Measurements from ENCODE around the gene GIT1. TPM values are rescaled to one million over a fixed set of nuclear protein-coding genes. Genes with fewer than 3 reads are reported as not detected.

Gene GIT1
- total RNA-seq, 1 experiment from 2014 or later: 120 TPM

DNA sequence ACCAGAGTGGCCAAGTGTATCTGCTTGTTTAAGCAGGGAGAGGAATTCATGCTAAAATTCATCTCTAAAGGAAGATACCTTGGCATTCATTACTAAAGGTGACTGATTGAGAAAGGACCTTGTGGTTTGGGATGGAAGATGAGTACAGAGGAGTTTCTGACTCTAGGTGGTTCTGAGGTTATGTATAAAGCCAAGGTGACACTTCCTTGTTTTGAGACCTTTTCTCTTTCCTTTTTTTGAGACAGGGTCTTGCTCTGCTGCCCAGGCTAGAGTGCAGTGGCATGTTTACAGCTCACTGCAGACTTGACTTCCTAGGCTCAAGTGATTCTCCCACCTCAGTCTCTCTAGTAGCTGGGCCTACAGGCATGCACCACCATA, 31.7 kb downstream of the GIT1 start:
- no peak for DNase-seq (ENCODE audit: low spot score)
- Histone ChIP-seq H3K4me3 (ENCODE audit: low read depth, low read length, poor library complexity, severe bottlenecking) (no peak overlapping the region), H3K27ac (ENCODE audit: low read depth, low read length, poor library complexity, severe bottlenecking) (no peak overlapping the region), H3K9me3 (ENCODE audit: low read depth, low read length, poor library complexity, severe bottlenecking) (no peaks in the 10 kb centered on the region), H3K4me1 (ENCODE audit: insufficient read depth, low read length, poor library complexity, severe bottlenecking) (no peaks in the 10 kb centered on the region), H3K27me3 (replicated peaks; ENCODE audit: insufficient read depth, low read depth, low read length, poor library complexity) (no peaks in the 10 kb centered on the region), H3K36me3 (ENCODE audit: insufficient read depth, low read length, poor library complexity, severe bottlenecking) (no peaks in the 10 kb centered on the region)
- intact Hi-C loops (cut with micrococcal nuclease; ENCODE audit: unreplicated experiment): no loop called here
- CTCF ChIA-PET: no interaction called here
- POLR2A ChIA-PET (ENCODE audit: low non-redundant PET): no interaction called here
- TF ChIP-seq, protein P1, sequence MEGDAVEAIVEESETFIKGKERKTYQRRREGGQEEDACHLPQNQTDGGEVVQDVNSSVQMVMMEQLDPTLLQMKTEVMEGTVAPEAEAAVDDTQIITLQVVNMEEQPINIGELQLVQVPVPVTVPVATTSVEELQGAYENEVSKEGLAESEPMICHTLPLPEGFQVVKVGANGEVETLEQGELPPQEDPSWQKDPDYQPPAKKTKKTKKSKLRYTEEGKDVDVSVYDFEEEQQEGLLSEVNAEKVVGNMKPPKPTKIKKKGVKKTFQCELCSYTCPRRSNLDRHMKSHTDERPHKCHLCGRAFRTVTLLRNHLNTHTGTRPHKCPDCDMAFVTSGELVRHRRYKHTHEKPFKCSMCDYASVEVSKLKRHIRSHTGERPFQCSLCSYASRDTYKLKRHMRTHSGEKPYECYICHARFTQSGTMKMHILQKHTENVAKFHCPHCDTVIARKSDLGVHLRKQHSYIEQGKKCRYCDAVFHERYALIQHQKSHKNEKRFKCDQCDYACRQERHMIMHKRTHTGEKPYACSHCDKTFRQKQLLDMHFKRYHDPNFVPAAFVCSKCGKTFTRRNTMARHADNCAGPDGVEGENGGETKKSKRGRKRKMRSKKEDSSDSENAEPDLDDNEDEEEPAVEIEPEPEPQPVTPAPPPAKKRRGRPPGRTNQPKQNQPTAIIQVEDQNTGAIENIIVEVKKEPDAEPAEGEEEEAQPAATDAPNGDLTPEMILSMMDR (conservative IDR thresholded peaks at IDR 0.05; ENCODE audit: low read depth, low read length): no peak
- TF ChIP-seq EZH2 (IDR thresholded peaks at IDR 0.05; ENCODE audit: borderline replicate concordance, low read depth, low read length, poor library complexity, severe bottlenecking): no peak
- BruUV-seq (replicated peaks): no TSS peak

GRCh38 chr17:29557085-29557738, 32.2 kb downstream of the GIT1 start:
- ChIA-PET CTCF (no interaction called here), POLR2A (ENCODE audit: low non-redundant PET) (no interaction called here)
- Histone ChIP-seq H3K4me3 (ENCODE audit: low read depth, low read length, poor library complexity, severe bottlenecking) (no peak overlapping the region), H3K27ac (ENCODE audit: low read depth, low read length, poor library complexity, severe bottlenecking) (no peak overlapping the region), H3K4me1 (ENCODE audit: insufficient read depth, low read length, poor library complexity, severe bottlenecking) (no peaks in the 10 kb centered on the region), H3K9me3 (ENCODE audit: low read depth, low read length, poor library complexity, severe bottlenecking) (no peaks in the 10 kb centered on the region), H3K36me3 (ENCODE audit: insufficient read depth, low read length, poor library complexity, severe bottlenecking) (no peaks in the 10 kb centered on the region), H3K27me3 (replicated peaks; ENCODE audit: insufficient read depth, low read depth, low read length, poor library complexity) (no peaks in the 10 kb centered on the region)
- BruUV-seq (replicated peaks): no TSS peak
- DNase-seq (ENCODE audit: low spot score): no peak
- intact Hi-C loops (cut with micrococcal nuclease; ENCODE audit: unreplicated experiment): no loop called here
- TF ChIP-seq, protein P1 (conservative IDR thresholded peaks at IDR 0.05; ENCODE audit: low read depth, low read length): no peak
- no peak for TF ChIP-seq EZH2 (IDR thresholded peaks at IDR 0.05; ENCODE audit: borderline replicate concordance, low read depth, low read length, poor library complexity, severe bottlenecking)

DNA sequence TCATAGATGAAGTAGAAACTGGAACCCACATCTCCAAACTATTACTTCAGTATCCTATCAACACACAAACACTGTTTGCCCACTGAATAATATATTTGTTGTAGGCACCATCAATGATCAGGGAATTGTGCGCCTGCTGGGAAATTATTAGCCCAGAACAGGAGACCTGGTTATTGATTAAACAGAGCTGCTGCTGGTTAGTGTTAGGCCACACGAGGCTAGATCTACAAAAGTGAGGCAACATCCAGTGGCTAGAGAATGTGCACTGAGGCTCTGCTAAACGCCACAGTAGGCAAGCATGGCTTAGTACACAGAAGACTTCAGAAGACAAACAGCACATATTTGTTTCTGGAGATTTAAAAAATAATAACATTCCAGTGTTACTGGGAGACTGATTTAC, 33.6 kb downstream of the GIT1 start:
- H3K4me1 ChIP-seq (ENCODE audit: insufficient read depth, low read length, poor library complexity, severe bottlenecking): no peaks in the 10 kb centered on the region
- H3K27me3 ChIP-seq (replicated peaks; ENCODE audit: insufficient read depth, low read depth, low read length, poor library complexity): no peaks in the 10 kb centered on the region
- no peaks in the 10 kb centered on the region for H3K9me3 ChIP-seq (ENCODE audit: low read depth, low read length, poor library complexity, severe bottlenecking)
- no peak overlapping the region for H3K27ac ChIP-seq (ENCODE audit: low read depth, low read length, poor library complexity, severe bottlenecking)
- no TSS peak for BruUV-seq (replicated peaks)
- H3K4me3 ChIP-seq (ENCODE audit: low read depth, low read length, poor library complexity, severe bottlenecking): no peak overlapping the region
- intact Hi-C loops (cut with micrococcal nuclease; ENCODE audit: unreplicated experiment): no loop called here
- ChIA-PET CTCF (no interaction called here), POLR2A (ENCODE audit: low non-redundant PET) (no interaction called here)
- no peak for DNase-seq (ENCODE audit: low spot score)
- H3K36me3 ChIP-seq (ENCODE audit: insufficient read depth, low read length, poor library complexity, severe bottlenecking): no peaks in the 10 kb centered on the region
- TF ChIP-seq EZH2 (IDR thresholded peaks at IDR 0.05; ENCODE audit: borderline replicate concordance, low read depth, low read length, poor library complexity, severe bottlenecking): no peak
- TF ChIP-seq, protein P1 (conservative IDR thresholded peaks at IDR 0.05; ENCODE audit: low read depth, low read length): no peak

Measured in A673 (cell line).